GM12875 (cell line): Measurements from ENCODE around the gene PNLIPRP2.

Experiments
- H3K4me3 ChIP-seq: one replicate; pipeline ENCODE4 v1.5.1; 2011; ENCODE audit warnings: low read depth, low read length, control low read depth
- CTCF ChIP-seq: IDR thresholded peaks from 2 replicates; pipeline ENCODE4 v1.5.1; 2011; ENCODE audit warnings: low read depth, mild to moderate bottlenecking, control low read depth, inconsistent platforms, low read length, moderate library complexity, borderline replicate concordance; ENCODE audit not compliant: insufficient read depth

Gene PNLIPRP2

GRCh38 chr10:116593139-116593740, 27.5 kb upstream of the PNLIPRP2 start:
- no peak overlapping the region for H3K4me3 ChIP-seq
- TF ChIP-seq CTCF: no peak

GRCh38 chr10:116594525-116595035, 26.2 kb upstream of the PNLIPRP2 start:
- TF ChIP-seq CTCF: no peak
- H3K4me3 ChIP-seq: no peak overlapping the region

GRCh38 chr10:116596062-116596461, 24.7 kb upstream of the PNLIPRP2 start:
- H3K4me3 ChIP-seq: no peak overlapping the region
- no peak for TF ChIP-seq CTCF

GRCh38 chr10:116597543-116597942, 23.2 kb upstream of the PNLIPRP2 start:
- H3K4me3 ChIP-seq: no peak overlapping the region
- no peak for TF ChIP-seq CTCF

- TF ChIP-seq CTCF: no peak
- no peak overlapping the region for H3K4me3 ChIP-seq
Measured at GRCh38 chr10:116598329-116598728, 22.4 kb upstream of the PNLIPRP2 start.

- H3K4me3 ChIP-seq: no peak overlapping the region
- no peak for TF ChIP-seq CTCF
Measured at GRCh38 chr10:116599991-116600390, 20.8 kb upstream of the PNLIPRP2 start.

DNA sequence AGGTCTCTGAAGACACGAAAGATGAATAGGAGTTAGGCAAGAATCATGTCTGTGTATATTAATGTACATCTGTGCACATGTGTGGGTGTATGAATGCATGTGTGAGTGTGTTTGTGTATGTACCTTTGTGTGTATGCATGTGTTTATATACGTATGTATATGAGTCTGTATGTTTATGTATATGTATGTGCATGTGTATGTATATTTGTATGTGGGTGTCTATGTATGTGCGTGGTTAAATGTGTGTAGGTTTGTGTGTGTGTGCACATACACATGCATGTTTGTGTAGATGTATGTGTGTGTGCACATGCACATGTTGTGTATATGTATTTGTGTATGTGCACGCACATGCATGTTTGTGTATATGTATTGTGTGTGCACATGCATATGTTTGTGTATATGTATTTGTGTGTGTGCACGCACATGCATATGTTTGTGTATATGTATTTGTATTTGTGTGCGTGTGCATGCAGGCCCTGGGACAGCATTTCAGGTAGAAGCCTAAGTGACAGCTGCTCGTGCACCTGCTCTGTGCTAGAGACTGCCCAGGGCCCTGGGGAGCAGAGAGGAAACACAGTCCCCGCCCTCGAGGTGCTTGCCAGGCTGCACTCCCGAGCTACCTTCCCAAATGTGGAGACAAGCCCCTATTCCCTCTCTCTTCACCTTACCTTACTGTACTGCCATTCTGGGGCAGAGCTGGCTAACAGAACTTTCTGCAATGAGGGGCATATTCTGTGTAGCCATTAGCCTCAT, 17.9 kb upstream of the PNLIPRP2 start:
- H3K4me3 ChIP-seq: no peak overlapping the region
- TF ChIP-seq CTCF: no peak
